HepG2 (cell line): Measurements from ENCODE around the gene INF2. TPM values are rescaled to one million over a fixed set of nuclear protein-coding genes. Genes with fewer than 3 reads are reported as not detected.
A peak's percentile ranks its signal among the peaks of the same experiment; 100 is the strongest.

Experiments used
- ATF7-NPFF ChIP-seq: sonication (generic); formaldehyde crosslinking; IDR thresholded peaks from 2 replicates; pipeline ENCODE4 v1.8.1; 2023; ENCODE audit warnings: mild to moderate bottlenecking, low read depth, missing genetic modification reagents, moderate library complexity
- IRF2 ChIP-seq: IDR thresholded peaks from 2 replicates; pipeline ENCODE4 v1.6.1; 2018; ENCODE audit warnings: missing genetic modification reagents, missing compliant biosample characterization
- JUNB ChIP-seq: sonication (generic); formaldehyde crosslinking; IDR thresholded peaks from 2 replicates; pipeline ENCODE4 v1.8.0; 2022; ENCODE audit warnings: missing genetic modification reagents, mild to moderate bottlenecking, borderline replicate concordance
- KLF9 ChIP-seq: IDR thresholded peaks from 2 replicates; pipeline ENCODE4 v1.6.1; 2016; ENCODE audit warnings: low read depth
- MED13 ChIP-seq: sonication (generic); formaldehyde crosslinking; IDR thresholded peaks from 2 replicates; pipeline ENCODE4 v1.5.0; 2020; ENCODE audit warnings: missing genetic modification reagents
- MLLT10 ChIP-seq: sonication (generic); formaldehyde crosslinking; IDR thresholded peaks from 2 replicates; pipeline ENCODE4 v1.4.0; 2020; ENCODE audit warnings: missing genetic modification reagents
- MTF2 ChIP-seq: sonication (generic); formaldehyde crosslinking; IDR thresholded peaks from 2 replicates; pipeline ENCODE4 v1.5.0; 2020; ENCODE audit warnings: missing genetic modification reagents, borderline replicate concordance
- NFYC ChIP-seq: IDR thresholded peaks from 2 replicates; pipeline ENCODE4 v1.6.1; 2016; ENCODE audit warnings: missing genetic modification reagents, missing compliant biosample characterization
- PTBP1 ChIP-seq: fragments of 200-400 bp; formaldehyde crosslinking; IDR thresholded peaks from 2 replicates; pipeline ENCODE4 v1.6.1; 2018; ENCODE audit warnings: low read length, low read depth; ENCODE audit not compliant: poor library complexity, severe bottlenecking
- SPEN ChIP-seq: sonication (generic); formaldehyde crosslinking; IDR thresholded peaks from 2 replicates; pipeline ENCODE4 v1.5.1; 2020; ENCODE audit warnings: low read depth, mild to moderate bottlenecking, missing genetic modification reagents
- STAG1 ChIP-seq: sonication (generic); formaldehyde crosslinking; IDR thresholded peaks from 2 replicates; pipeline ENCODE4 v1.4.0; 2020; ENCODE audit warnings: missing genetic modification reagents
- STAT5B ChIP-seq: sonication (generic); formaldehyde crosslinking; IDR thresholded peaks from 2 replicates; pipeline ENCODE4 v1.4.0; 2020; ENCODE audit warnings: missing genetic modification reagents
- ZFP36 ChIP-seq: fragments of 150-350 bp; IDR thresholded peaks from 2 replicates; pipeline ENCODE4 v1.6.1; 2018; ENCODE audit warnings: borderline replicate concordance, low read length, low read depth; ENCODE audit not compliant: partially characterized antibody
- ZNF20 ChIP-seq: sonication (generic); formaldehyde crosslinking; IDR thresholded peaks from 2 replicates; pipeline ENCODE4 v1.4.0; 2020; ENCODE audit warnings: mild to moderate bottlenecking, moderate library complexity, missing genetic modification reagents
- ZNF24 ChIP-seq: fragments of 450-650 bp; IDR thresholded peaks from 2 replicates; pipeline ENCODE4 v1.6.1; 2017; ENCODE audit warnings: antibody characterized with exemption, mild to moderate bottlenecking
- ZNF512 ChIP-seq: sonication (generic); formaldehyde crosslinking; IDR thresholded peaks from 2 replicates; pipeline ENCODE4 v1.4.0; 2020; ENCODE audit warnings: mild to moderate bottlenecking, missing genetic modification reagents
- ZNF629 ChIP-seq: sonication (generic); formaldehyde crosslinking; conservative IDR thresholded peaks from 2 replicates; pipeline ENCODE4 v1.5.0; 2020; ENCODE audit warnings: missing genetic modification reagents
- ZNF777 ChIP-seq: sonication (generic); formaldehyde crosslinking; IDR thresholded peaks from 2 replicates; pipeline ENCODE4 v1.4.0; 2020; ENCODE audit warnings: missing genetic modification reagents
- ZNF878 ChIP-seq: sonication (generic); formaldehyde crosslinking; IDR thresholded peaks from 2 replicates; pipeline ENCODE4 v1.8.1; 2023; ENCODE audit warnings: mild to moderate bottlenecking, missing genetic modification reagents, moderate library complexity
- ZNF883 ChIP-seq: sonication (generic); formaldehyde crosslinking; IDR thresholded peaks from 2 replicates; pipeline ENCODE4 v1.5.1; 2020; ENCODE audit warnings: mild to moderate bottlenecking, missing genetic modification reagents; ENCODE audit errors: not compliant biosample characterization
- polyA plus RNA-seq, 8 experiments: library from polyadenylated mRNA; depleted of rRNA in 3 of 8; stranded (reverse) in 7 of 8; unstranded in 1 of 8; fragments of >200 nt; fragmentation: Illumina TruSeq in 4 of 8; extraction: Trizol in 4 of 8; gene quantifications; 2 replicates each; pipeline versions ENCODE4 v1.2.1 to v1.2.3, GENCODE V29; 2011 to 2016; ENCODE audit warnings: low read depth in 4 of 8, missing spikeins in 1 of 8, mixed read lengths in 1 of 8; ENCODE audit not compliant: insufficient read depth in 1 of 8
- total RNA-seq, 5 experiments: library from RNA; depleted of rRNA; stranded (reverse); fragments of >200 nt; fragmentation: Illumina TruSeq; extraction: Trizol; gene quantifications; 2 replicates each; pipeline ENCODE4 v1.2.3, GENCODE V29; 2016; ENCODE audit warnings: low read depth in 1 of 5
- TF ChIP-seq, protein P1 (sequence below): fragments of 450-650 bp; IDR thresholded peaks from 2 replicates; pipeline ENCODE4 v1.6.1; 2016
- TF ChIP-seq, protein P2 (sequence below): sonication (generic); formaldehyde crosslinking; IDR thresholded peaks from 2 replicates; pipeline ENCODE4 v1.5.0; 2020; ENCODE audit warnings: mild to moderate bottlenecking, missing genetic modification reagents, borderline replicate concordance
- TF ChIP-seq, protein P3 (sequence below): IDR thresholded peaks from 2 replicates; pipeline ENCODE4 v1.6.1; 2012; ENCODE audit warnings: inconsistent platforms
- TF ChIP-seq, protein P4 (sequence below): IDR thresholded peaks from 2 replicates; pipeline ENCODE4 v1.6.1; 2018; ENCODE audit warnings: missing genetic modification reagents

The INF2 gene
- total and polyA plus RNA-seq, 2 of the 13 experiments (the other 11 are each of a cell fraction or from before 2014, with no cell fraction given) = 16.4 to 26.4 TPM

GRCh38 chr14:104689109-104689880 is at the start of gene INF2 (continued):
- 0 out of 2 replicates have a peak, but pooled peaks have one; percentile 54 for TF ChIP-seq MTF2 (CRISPR knock-in tag)
- TF ChIP-seq, protein P1, sequence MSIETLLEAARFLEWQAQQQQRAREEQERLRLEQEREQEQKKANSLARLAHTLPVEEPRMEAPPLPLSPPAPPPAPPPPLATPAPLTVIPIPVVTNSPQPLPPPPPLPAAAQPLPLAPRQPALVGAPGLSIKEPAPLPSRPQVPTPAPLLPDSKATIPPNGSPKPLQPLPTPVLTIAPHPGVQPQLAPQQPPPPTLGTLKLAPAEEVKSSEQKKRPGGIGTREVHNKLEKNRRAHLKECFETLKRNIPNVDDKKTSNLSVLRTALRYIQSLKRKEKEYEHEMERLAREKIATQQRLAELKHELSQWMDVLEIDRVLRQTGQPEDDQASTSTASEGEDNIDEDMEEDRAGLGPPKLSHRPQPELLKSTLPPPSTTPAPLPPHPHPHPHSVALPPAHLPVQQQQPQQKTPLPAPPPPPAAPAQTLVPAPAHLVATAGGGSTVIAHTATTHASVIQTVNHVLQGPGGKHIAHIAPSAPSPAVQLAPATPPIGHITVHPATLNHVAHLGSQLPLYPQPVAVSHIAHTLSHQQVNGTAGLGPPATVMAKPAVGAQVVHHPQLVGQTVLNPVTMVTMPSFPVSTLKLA = no peak
- TF ChIP-seq JUNB (CRISPR knock-in tag) = no peak
- TF ChIP-seq, protein P2, sequence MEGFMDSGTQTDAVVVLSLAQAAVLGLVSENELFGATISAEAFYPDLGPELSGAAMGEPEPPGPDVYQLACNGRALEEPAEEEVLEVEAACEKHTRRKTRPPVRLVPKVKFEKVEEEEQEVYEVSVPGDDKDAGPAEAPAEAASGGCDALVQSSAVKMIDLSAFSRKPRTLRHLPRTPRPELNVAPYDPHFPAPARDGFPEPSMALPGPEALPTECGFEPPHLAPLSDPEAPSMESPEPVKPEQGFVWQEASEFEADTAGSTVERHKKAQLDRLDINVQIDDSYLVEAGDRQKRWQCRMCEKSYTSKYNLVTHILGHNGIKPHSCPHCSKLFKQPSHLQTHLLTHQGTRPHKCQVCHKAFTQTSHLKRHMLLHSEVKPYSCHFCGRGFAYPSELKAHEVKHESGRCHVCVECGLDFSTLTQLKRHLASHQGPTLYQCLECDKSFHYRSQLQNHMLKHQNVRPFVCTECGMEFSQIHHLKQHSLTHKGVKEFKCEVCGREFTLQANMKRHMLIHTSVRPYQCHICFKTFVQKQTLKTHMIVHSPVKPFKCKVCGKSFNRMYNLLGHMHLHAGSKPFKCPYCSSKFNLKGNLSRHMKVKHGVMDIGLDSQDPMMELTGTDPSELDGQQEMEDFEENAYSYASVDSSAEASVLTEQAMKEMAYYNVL (CRISPR knock-in tag) = no peak; the same call in 1 of the 2 replicates
- no peak for TF ChIP-seq MLLT10 (CRISPR knock-in tag)
- TF ChIP-seq SPEN (CRISPR knock-in tag) = no peak; the same call in 1 of the 2 replicates
- TF ChIP-seq KLF9 = no peak
- TF ChIP-seq IRF2 (CRISPR knock-in tag) = no peak
- TF ChIP-seq, protein P3, sequence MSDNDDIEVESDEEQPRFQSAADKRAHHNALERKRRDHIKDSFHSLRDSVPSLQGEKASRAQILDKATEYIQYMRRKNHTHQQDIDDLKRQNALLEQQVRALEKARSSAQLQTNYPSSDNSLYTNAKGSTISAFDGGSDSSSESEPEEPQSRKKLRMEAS = peak; percentile 42; the same call in 1 of the 2 replicates
- TF ChIP-seq, protein P4, sequence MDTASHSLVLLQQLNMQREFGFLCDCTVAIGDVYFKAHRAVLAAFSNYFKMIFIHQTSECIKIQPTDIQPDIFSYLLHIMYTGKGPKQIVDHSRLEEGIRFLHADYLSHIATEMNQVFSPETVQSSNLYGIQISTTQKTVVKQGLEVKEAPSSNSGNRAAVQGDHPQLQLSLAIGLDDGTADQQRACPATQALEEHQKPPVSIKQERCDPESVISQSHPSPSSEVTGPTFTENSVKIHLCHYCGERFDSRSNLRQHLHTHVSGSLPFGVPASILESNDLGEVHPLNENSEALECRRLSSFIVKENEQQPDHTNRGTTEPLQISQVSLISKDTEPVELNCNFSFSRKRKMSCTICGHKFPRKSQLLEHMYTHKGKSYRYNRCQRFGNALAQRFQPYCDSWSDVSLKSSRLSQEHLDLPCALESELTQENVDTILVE = 0 out of 2 replicates have a peak, but pooled peaks have one; percentile 15
- 0 out of 2 replicates have a peak, but pooled peaks have one; percentile 67 for TF ChIP-seq ATF7-NPFF
- no peak for TF ChIP-seq PTBP1
- peak; percentile 40; the same call in 1 of the 2 replicates for TF ChIP-seq STAG1 (CRISPR knock-in tag)
- no peak for TF ChIP-seq ZFP36
- peak; percentile 37; the same call in 1 of the 2 replicates for TF ChIP-seq MED13
- no peak for TF ChIP-seq ZNF512
- TF ChIP-seq ZNF878 = no peak
- TF ChIP-seq ZNF777 (CRISPR knock-in tag) = peak; percentile 90
- TF ChIP-seq ZNF20 (CRISPR knock-in tag) = no peak
- TF ChIP-seq ZNF24 = no peak
- TF ChIP-seq ZNF629 = 0 out of 2 replicates have a peak, but pooled peaks have one; percentile 1
- no peak for TF ChIP-seq NFYC (CRISPR knock-in tag)
- TF ChIP-seq STAT5B (CRISPR knock-in tag) = no peak
- TF ChIP-seq ZNF883 (CRISPR knock-in tag) = no peak
